GM12864 (cell line): ENCODE results near the gene HOXB9.
A peak's percentile ranks its signal among the peaks of the same experiment; 100 is the strongest.

Experiments
- DNase-seq: peaks from one replicate; pipeline ENCODE4 v3.0.0-alpha.2; 2011; ENCODE audit warnings: low read depth
- H3K4me3 ChIP-seq: 2 replicates; pipeline ENCODE4 v1.5.1; 2011; ENCODE audit warnings: mild to moderate bottlenecking, low read depth, low read length, control low read depth
- TF ChIP-seq, protein P1 (sequence below): IDR thresholded peaks from 2 replicates; pipeline ENCODE4 v1.5.1; 2011; ENCODE audit warnings: low read depth, mild to moderate bottlenecking, moderate library complexity, low read length, control low read depth, inconsistent platforms; ENCODE audit errors: missing control alignments

Gene HOXB9

DNA sequence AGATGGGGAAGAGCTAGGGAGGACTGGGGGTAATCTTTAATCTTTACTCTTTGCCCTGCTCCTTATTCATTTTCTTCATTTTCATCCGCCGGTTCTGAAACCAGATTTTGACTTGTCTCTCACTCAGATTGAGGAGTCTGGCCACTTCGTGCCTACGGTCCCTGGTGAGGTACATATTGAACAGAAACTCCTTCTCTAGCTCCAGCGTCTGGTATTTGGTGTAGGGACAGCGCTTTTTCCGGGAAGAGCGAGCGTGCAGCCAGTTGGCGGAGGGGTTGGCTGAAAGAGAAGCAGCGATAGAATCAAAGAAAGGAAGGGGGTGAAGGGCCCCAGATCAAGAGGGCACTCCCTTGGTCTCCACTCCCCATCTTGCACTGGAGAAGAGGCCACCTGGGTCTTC lies 3.3 kb downstream of the HOXB9 start:
- no peak for DNase-seq
- TF ChIP-seq, protein P1, sequence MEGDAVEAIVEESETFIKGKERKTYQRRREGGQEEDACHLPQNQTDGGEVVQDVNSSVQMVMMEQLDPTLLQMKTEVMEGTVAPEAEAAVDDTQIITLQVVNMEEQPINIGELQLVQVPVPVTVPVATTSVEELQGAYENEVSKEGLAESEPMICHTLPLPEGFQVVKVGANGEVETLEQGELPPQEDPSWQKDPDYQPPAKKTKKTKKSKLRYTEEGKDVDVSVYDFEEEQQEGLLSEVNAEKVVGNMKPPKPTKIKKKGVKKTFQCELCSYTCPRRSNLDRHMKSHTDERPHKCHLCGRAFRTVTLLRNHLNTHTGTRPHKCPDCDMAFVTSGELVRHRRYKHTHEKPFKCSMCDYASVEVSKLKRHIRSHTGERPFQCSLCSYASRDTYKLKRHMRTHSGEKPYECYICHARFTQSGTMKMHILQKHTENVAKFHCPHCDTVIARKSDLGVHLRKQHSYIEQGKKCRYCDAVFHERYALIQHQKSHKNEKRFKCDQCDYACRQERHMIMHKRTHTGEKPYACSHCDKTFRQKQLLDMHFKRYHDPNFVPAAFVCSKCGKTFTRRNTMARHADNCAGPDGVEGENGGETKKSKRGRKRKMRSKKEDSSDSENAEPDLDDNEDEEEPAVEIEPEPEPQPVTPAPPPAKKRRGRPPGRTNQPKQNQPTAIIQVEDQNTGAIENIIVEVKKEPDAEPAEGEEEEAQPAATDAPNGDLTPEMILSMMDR = no peak
- no peak overlapping the region for H3K4me3 ChIP-seq

DNA sequence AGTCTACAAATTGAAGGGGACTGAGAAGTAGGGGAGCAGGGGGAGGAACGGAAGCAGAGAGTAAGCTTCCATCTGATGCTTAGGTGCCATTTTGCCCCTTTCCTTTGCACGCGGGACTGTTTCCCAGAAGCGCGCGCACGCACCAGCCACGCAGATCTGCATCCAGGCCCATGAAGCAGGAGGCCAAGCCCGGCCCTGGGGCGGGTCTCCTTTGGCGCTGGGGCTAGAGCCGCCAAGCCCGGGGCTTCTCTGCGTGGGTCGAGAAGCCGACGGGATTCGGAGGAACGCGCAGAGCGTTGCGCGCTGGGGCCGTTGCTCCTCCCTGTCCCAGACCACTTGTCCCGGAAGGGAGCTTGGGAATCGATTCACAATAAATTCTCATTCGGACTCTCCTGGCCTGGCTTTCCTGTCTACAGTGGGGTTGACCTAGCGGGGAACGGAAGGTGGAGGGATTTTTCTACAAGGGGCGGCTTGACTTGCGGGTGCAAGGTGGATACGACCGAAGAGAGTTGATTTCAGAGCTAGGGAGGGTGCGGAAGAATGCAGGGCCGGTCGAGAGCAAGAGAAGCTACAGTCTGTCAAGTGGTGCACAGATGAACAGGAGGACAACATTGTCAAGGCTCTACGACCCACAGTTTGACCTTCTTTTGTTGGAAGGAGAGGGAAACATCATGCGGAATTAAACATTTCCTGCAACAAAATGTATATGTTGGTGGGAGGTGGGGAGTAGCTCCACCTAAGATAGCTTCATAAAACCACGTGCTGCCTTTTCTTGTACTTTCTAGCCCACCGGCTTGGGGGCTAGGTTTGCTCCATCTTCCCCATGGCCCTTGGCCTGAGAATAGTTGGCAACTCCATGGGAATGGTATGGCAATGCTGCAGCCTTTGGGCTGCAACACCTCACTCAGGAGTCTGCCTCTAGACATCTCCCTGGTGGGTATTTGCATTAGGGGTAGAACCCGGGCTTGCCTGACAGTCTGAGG lies 4.5 kb downstream of the HOXB9 start:
- no peak overlapping the region for H3K4me3 ChIP-seq
- no peak for DNase-seq
- TF ChIP-seq, protein P1 = no peak

DNA sequence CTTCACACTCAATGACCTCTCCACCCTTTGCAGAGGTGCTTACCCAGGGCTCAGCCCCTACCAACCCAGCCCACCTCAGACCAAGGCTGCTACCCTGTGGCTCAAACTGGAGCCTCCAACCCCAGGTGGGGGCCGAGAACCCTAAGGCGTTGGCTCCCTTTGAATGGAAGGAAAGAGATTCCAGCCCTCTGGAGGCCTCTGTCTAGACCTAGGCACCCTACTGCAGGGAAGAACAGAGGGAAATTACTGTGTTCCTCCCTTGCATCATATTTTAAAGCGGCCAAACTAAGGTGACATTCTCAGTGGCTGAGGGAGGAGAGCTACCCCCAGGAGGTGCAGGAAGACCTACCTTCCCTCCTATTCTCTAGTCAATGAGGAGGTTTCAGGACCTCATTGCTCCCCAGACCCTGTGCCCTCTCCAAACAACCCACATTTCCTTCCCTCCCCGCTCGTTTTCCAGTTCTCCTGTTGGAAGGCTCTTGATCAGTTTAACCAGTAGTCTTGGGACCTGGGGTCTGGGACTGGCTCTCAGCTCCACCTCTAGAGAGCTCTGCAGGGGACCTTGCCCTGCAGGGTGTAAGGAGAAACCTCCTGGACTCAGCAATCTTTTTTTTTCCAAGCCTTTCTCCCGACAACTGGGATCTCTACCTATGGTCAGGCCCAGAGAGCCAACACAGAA lies 5.6 kb downstream of the HOXB9 start:
- TF ChIP-seq, protein P1 = no peak
- no peak overlapping the region for H3K4me3 ChIP-seq
- DNase-seq = no peak

DNA sequence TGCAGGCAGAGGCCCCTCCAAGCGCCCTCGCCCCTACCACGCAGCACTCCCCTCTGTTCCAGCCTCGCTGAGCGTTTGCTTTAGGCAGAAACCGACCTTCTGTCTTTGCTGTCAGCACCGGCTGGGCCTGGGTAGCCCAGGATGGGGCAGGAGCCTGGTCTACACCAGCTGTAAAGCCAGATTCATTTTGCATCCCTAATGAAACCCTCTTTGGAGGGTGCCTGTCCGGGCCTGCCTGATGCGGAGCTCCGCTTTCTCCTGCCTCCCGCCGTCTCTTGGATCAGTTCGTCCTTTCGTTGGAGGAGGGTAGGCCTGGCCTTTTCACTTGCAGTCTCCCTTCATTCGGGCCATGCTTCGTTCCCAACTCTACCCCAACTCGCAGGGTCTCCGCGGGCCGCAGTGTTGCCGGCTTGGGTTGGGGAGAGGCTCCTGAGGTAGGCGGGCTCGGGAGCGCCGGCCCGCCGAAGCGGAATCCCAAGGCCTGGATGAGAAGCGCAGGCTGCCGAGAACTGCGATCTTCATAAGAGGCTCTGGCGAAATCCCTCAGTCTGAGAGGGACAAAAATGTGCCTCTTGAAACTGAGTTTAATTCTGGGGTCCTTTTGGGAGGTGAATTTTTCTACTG lies 6.2 kb downstream of the HOXB9 start:
- H3K4me3 ChIP-seq = no peak overlapping the region
- DNase-seq = no peak
- TF ChIP-seq, protein P1 = no peak

DNA sequence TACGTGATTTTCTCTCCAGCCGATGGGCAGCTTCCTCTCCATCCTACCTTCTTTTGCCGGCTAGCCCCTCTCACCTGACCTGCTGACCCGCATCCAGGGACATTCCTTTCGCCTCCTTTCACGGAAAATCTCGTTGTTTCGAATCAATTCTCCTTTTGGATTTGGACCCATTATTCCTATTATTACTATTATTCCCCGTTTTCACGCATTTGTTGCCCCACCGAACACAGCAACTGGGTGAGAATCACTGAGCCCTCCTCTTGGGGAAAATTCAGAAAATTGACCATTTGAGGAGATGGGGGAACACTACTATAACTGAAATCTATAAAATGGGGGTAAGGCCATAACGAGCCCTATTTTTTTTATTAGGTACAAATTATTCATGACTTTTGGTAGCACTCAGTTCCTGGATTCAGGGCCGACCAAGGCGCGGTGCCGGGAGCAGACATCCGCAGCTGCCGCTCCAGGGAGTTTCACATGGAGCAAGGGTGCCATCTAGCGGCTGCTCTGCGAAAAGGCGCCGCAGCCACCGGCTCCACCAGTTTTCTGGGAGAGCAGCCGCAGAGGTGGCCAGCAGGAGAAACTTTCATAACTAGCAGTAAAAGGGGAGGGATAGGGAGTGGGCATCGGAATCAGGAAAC lies 7.8 kb downstream of the HOXB9 start:
- no peak overlapping the region for H3K4me3 ChIP-seq
- DNase-seq = no peak
- TF ChIP-seq, protein P1 = peak; percentile 83

DNA sequence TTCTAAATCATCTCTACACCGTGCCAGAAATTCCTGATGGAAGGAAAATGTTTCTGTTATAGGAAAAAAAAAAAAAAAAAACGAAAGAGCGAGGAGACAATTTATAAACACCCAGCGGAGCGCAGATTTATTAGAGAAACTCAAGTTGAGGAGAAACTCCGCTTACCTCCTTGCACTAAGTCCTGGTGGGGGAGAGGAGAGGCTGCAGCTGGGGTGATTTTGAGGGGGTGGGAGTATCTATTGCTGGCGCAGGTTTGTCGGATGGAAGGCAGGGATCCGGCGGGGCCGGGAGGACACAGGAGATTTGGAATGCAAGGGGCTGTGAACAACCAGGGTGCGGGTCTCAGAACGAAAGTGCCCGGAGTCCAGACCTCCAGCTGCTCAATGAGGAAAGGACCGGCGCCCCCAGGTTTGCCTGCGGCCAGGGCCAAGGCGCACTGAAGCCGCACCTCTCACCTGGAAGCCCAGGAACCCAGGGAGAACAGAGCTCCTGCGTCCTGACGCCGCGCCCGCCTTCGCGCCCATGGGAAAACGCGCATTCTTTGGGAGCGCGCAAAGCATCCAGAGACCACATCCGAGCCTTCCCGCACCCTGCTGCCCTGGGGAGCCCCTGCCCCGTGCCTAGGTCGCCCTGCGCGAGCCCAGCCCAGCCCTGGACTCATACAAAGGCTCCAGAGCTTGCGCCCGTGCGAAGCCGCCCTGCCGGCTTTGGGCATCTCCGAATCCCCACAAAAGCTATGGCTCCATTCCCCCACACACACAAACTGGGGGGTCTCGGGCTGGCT lies 8.5 kb downstream of the HOXB9 start:
- TF ChIP-seq, protein P1 = no peak
- H3K4me3 ChIP-seq = no peak overlapping the region
- no peak for DNase-seq
